HG03378 (cell line): Measurements from ENCODE around the gene SIX3.

Experiments used
- ATAC-seq: cut with Tn5 transposase; IDR thresholded peaks from one replicate; pipeline ENCODE4 v1.9.1; 2021; ENCODE audit warnings: mild to moderate bottlenecking, moderate library complexity; ENCODE audit not compliant: unreplicated experiment

The SIX3 gene

GRCh38 chr2:44980751-44981713 is 39.5 kb downstream of the SIX3 start:
- no peak for ATAC-seq

- no peak for ATAC-seq
Observed at GRCh38 chr2:44981714-44982108, 40.2 kb downstream of the SIX3 start.

- ATAC-seq: no peak
Observed at GRCh38 chr2:44983836-44984604, 42.5 kb downstream of the SIX3 start.

GRCh38 chr2:44989176-44989575 is 47.7 kb downstream of the SIX3 start:
- no peak for ATAC-seq

GRCh38 chr2:44994377-44994776 is 52.9 kb downstream of the SIX3 start:
- no peak for ATAC-seq
